Upper lobe of left lung (tissue), 6 donors: ENCODE measurements around the gene ZER1. TPM values are rescaled to one million over a fixed set of nuclear protein-coding genes. Genes with fewer than 3 reads are reported as not detected.

Experiments used
- ATAC-seq, 2 donors: fragments of 200-7000 bp; cut with Tn5 transposase; one replicate each; pipeline ENCODE4 v1.9.1; 2022; ENCODE audit warnings: mild to moderate bottlenecking in 2 of 2, moderate library complexity in 2 of 2; ENCODE audit not compliant: low FRiP score in 2 of 2
- DNase-seq, 2 donors: peaks; one replicate each; pipeline ENCODE4 v3.0.0-alpha.2; 2019 to 2020
- H3K27ac ChIP-seq, 4 donors: fragments of 200-600 bp; sonication (generic); one replicate each; pipeline ENCODE4 v1.5.1; 2016 to 2019
- H3K27me3 ChIP-seq, 4 donors: fragments of 200-600 bp; sonication (generic); one replicate each; pipeline ENCODE4 v1.5.1; 2017 to 2019
- H3K36me3 ChIP-seq, 4 donors: fragments of 200-600 bp; sonication (generic); one replicate each; pipeline ENCODE4 v1.5.1; 2016 to 2019
- H3K4me1 ChIP-seq, 4 donors: fragments of 200-600 bp; sonication (generic); one replicate each; pipeline ENCODE4 v1.5.1; 2018 to 2019
- H3K4me3 ChIP-seq, 4 donors: fragments of 200-600 bp; sonication (generic); one replicate each; pipeline ENCODE4 v1.5.1; 2017 to 2019; ENCODE audit warnings: mild to moderate bottlenecking in 2 of 4, moderate library complexity in 1 of 4
- H3K9me3 ChIP-seq, 4 donors: fragments of 200-600 bp; sonication (generic); one replicate each; pipeline ENCODE4 v1.5.1; 2018 to 2019
- CTCF ChIP-seq, 6 experiments: fragments of 450-650 bp in 4 of 6; fragments of 200-600 bp in 2 of 6; sonication (generic) in 2 of 6; IDR thresholded peaks; one replicate each; pipeline ENCODE4 v1.5.1; 2016 to 2019; ENCODE audit warnings: antibody characterized with exemption in 6 of 6
- EP300 ChIP-seq, 4 donors: sonication (generic); formaldehyde crosslinking; IDR thresholded peaks; one replicate each; pipeline ENCODE4 v1.5.1; 2017; ENCODE audit warnings: antibody characterized with exemption in 4 of 4, control low read depth in 2 of 4
- POLR2A ChIP-seq, 4 donors: fragments of 450-650 bp; IDR thresholded peaks; one replicate each; pipeline ENCODE4 v1.5.1; 2016 to 2017; ENCODE audit warnings: antibody characterized with exemption in 4 of 4, mild to moderate bottlenecking in 2 of 4
- POLR2AphosphoS5 ChIP-seq, 2 donors: sonication (generic); formaldehyde crosslinking; IDR thresholded peaks; one replicate each; pipeline ENCODE4 v1.5.1; 2017; ENCODE audit warnings: antibody characterized with exemption in 2 of 2
- WGBS, 2 donors: methylation state at CpG; one replicate each; pipeline ENCODE4 v1.1.5; 2017 to 2018; 5-methylcytosine and 5-hydroxymethylcytosine counted together
- total RNA-seq, 6 donors: library from RNA; depleted of rRNA in 4 of 6; stranded (reverse); fragments of >200 nt in 4 of 6; gene quantifications; one replicate each; pipeline versions ENCODE4 v1.1.0 to v1.2.1, GENCODE V29; 2016 to 2021
- donor health status: DM: no; HTN: no; CAD: no; lungs with moderate emphysema.
- donor health status: DM: no; HTN: yes; CAD: no; lungs with severe emphysema.

Gene ZER1
- total RNA-seq, 6 donors from 2014 or later, result 30.9 to 55.5 (median 44.0) TPM

GRCh38 chr9:128724744-128725211, 46.9 kb downstream of the ZER1 start:
- peaks cover 0 to 23% (median 15%) of the 10 kb centered on the region in 4 donors for H3K36me3 ChIP-seq
- H3K27ac ChIP-seq, result peak overlapping the region; percentile 57 to 89 (median 82)

GRCh38 chr9:128723866-128724743, 47.6 kb downstream of the ZER1 start, which contains the start of gene ZDHHC12:
ZDHHC12 (minus strand) TSS chr9:128724127; CDS start chr9:128724093, 34 bp downstream.
- ATAC-seq (peak; percentile 97), DNase-seq (peak; percentile 100)
- Histone ChIP-seq H3K27ac (peak within 1 kb of the TSS; percentile 57 to 89 (median 82)), H3K4me3 (peak within 1 kb of the TSS; percentile 72 to 92 (median 84)), H3K36me3 (peaks cover 0 to 28% (median 15%) of the 10 kb centered on the region in 4 donors), H3K9me3 (no peaks in the 10 kb centered on the region), H3K27me3 (no peaks in the 10 kb centered on the region), H3K4me1 (peaks cover 17 to 35% (median 18%) of the 10 kb centered on the region in 4 donors)
- 0 to 1% methylated on average over 36 to 38 of the region's 68 CpGs for WGBS, 2 donors
- TF ChIP-seq EP300 (IDR thresholded peaks at IDR 0.05) (no peak), POLR2A (IDR thresholded peaks at IDR 0.05) (peak in 3 of 4 donors; percentile 57 to 96 (median 59)), POLR2AphosphoS5 (IDR thresholded peaks at IDR 0.05) (peak; percentile 80), CTCF (IDR thresholded peaks at IDR 0.05) (peak in 2 of 6 experiments; percentile 6 to 13)

More at GRCh38 chr9:128724744-128725211, 46.9 kb downstream of the ZER1 start:
- peak in 1 of 2 donors; percentile 72 for DNase-seq
- H3K4me3 ChIP-seq, result peak overlapping the region; percentile 72 to 92 (median 84)
- ATAC-seq, result peak; percentile 44 to 65
- WGBS, 2 donors, result 23 to 24% methylated on average over 10 of the region's 10 CpGs
- no peak for TF ChIP-seq EP300 (IDR thresholded peaks at IDR 0.05)
- peak; percentile 17 to 20 for TF ChIP-seq POLR2AphosphoS5 (IDR thresholded peaks at IDR 0.05)
- H3K4me1 ChIP-seq, result peaks cover 17 to 29% (median 18%) of the 10 kb centered on the region in 4 donors
- H3K9me3 ChIP-seq, result no peaks in the 10 kb centered on the region
- H3K27me3 ChIP-seq, result no peaks in the 10 kb centered on the region

GRCh38 chr9:128723352-128723865, 48.3 kb downstream of the ZER1 start:
- Histone ChIP-seq H3K4me1 (peaks cover 17 to 36% (median 18%) of the 10 kb centered on the region in 4 donors), H3K27me3 (no peaks in the 10 kb centered on the region), H3K27ac (peak overlapping the region; percentile 57 to 89 (median 82)), H3K9me3 (no peaks in the 10 kb centered on the region), H3K4me3 (peak overlapping the region; percentile 72 to 92 (median 84)), H3K36me3 (peaks cover 0 to 28% (median 15%) of the 10 kb centered on the region in 4 donors)
- no peak for DNase-seq
- TF ChIP-seq POLR2A (IDR thresholded peaks at IDR 0.05), result no peak
- TF ChIP-seq POLR2AphosphoS5 (IDR thresholded peaks at IDR 0.05), result no peak
- TF ChIP-seq EP300 (IDR thresholded peaks at IDR 0.05), result no peak
- TF ChIP-seq CTCF (IDR thresholded peaks at IDR 0.05), result no peak
- WGBS, 2 donors, result 39% methylated on average over 7 of the region's 7 CpGs
- no peak for ATAC-seq

- Histone ChIP-seq H3K27ac (peak overlapping the region in 3 of 4 donors; percentile 76 to 89 (median 88)), H3K4me3 (peak overlapping the region in 3 of 4 donors; percentile 79 to 92 (median 90)), H3K27me3 (no peaks in the 10 kb centered on the region), H3K36me3 (peaks cover 0 to 28% (median 15%) of the 10 kb centered on the region in 4 donors), H3K4me1 (peaks cover 17 to 36% (median 18%) of the 10 kb centered on the region in 4 donors), H3K9me3 (no peaks in the 10 kb centered on the region)
- ATAC-seq (no peak), DNase-seq (no peak)
- 57 to 71% methylated on average over 7 to 9 of the region's 9 CpGs for WGBS, 2 donors
- TF ChIP-seq POLR2A (IDR thresholded peaks at IDR 0.05) (no peak), POLR2AphosphoS5 (IDR thresholded peaks at IDR 0.05) (no peak), CTCF (IDR thresholded peaks at IDR 0.05) (no peak), EP300 (IDR thresholded peaks at IDR 0.05) (no peak)
Observed at GRCh38 chr9:128722380-128723351, 49.1 kb downstream of the ZER1 start.
